HG03097 (cell line): Measurements from ENCODE around the gene CIZ1.

ENCODE experiments used
- ATAC-seq: cut with Tn5 transposase; IDR thresholded peaks from one replicate; pipeline ENCODE4 v1.9.1; 2021; ENCODE audit not compliant: unreplicated experiment, low FRiP score

The CIZ1 gene

GRCh38 chr9:128213746-128214497 lies 22.6 kb upstream of the CIZ1 start:
- ATAC-seq, result no peak

DNA sequence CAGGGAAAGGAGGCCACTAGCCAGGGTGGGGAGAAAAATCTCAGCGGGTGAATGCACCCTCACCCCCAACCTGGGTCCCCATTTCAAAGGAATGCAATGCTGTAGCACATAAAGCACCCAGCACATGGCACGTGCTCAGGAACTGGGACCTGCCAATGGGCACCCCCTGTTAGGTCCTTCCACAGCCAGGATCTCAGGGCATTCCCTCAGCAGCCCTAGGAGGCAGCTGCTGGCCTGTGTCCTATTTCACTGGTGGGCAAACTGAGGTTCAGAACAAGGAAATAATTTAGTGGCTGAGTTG lies 20.6 kb upstream of the CIZ1 start:
- no peak for ATAC-seq

DNA sequence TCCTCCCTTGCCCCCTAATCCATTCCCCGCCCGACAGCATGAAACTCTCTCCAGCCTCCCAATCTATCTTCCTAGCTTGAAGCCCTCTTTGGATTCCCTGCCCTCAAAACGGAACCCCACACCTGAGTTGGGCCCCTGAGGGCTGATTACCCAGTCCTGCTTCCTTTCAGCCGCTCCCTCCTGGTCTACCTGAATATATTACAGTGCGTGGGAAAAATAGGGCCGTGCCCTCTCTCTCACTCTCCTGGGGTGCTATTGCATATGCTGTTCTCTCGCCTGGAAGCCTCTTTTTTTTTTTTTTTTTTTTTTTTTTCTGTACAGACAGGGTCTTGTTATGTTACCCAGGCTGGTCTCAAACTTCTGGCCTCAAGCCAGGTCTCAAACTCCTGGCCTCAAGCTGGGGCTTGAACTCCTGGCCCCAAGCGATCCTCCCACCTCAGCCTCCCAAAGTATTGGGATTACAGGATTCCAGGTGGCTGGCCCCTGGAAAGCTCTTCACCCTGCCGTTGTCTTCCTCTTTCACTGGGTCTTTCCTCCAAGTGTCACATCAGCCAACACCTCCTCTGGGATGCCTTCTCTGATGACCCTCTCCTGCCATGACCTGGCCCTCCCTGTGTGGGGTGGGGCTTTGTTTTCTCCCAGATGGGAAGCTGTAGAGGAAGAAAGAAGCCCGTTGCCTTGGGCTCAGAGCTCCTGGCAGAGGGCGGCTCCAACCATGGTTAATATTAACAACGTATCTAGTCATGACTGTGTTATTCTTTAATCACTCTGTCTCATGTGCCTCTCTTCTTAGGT lies 20.0 kb upstream of the CIZ1 start:
- no peak for ATAC-seq

DNA sequence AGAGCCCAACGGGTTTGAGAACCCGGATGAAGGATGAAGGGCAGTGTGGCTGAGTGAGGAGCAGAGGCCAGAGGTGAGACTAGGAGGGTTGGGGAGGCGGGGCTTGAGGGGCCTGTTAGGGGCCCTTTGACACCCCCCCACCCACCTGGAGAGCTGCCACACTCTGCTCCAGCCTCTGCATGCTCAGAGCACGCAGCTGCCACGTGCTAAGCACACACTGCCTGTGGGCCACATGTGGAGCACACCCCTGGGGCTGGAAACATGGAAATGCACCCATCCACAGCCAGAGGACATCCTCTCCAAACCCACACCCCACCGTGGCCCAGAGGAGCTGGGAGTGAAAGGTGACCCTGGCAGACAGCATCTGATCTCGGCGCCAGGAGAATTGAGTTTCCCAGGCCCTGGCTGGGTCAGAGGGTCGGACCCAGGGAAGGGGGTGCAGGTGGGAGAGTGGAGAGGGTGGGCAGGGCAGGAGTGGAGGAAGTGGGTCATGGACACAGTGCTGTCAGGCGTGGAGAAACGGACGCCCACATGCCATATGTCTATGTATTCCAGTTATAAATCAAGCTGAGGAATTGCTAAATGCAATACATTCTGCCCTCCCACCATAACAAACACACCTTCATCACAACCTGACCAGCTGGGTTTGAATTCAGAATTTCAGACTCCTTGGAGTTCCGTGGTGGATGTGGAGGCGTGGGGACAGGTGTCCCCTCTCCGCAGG lies 17.7 kb upstream of the CIZ1 start:
- ATAC-seq, result no peak

DNA sequence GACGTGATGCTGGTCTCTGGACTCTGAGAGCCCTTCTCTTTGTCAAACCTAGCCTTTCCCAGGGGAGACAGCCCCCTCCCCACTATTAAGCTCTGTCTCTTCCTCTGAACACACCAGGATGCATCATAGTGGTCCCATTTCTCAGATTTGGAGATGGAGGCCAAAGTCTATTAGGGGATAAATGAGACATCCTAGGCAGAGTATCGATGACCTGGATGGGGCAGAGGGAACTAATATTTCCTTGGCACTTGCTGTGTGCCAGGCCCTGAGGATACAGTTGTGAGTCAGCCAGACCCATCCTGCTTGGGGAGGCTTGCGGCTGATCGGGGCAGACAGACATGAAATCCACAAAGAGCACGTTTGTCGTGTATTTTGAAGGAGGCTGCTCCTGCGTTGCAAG lies 17.0 kb upstream of the CIZ1 start:
- ATAC-seq, result no peak

GRCh38 chr9:128206916-128207910 lies 15.8 kb upstream of the CIZ1 start:
- no peak for ATAC-seq

DNA sequence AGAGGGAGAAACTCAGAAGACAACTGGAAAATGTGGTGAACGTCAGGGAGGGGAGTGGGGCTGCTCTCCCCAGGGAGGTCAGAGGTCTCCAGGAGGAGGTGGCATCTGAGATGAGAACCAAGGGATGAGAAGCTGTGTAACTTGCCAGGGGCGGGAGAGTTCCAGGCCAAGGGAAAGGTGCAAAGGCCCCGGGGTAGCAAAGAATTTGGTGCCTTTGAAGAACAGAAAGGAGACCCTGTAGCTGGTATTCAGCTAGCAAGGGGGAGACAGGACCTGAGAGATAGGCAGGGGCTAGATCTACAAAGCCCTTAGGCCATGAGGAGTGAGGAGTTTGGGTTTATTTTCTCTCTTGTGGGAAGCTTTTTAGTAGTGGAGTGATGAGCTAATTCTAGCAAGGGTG lies 15.1 kb upstream of the CIZ1 start:
- no peak for ATAC-seq

- ATAC-seq, result no peak
These were observed 14.0 kb upstream of the CIZ1 start for GRCh38 chr9:128205296-128205944.

DNA sequence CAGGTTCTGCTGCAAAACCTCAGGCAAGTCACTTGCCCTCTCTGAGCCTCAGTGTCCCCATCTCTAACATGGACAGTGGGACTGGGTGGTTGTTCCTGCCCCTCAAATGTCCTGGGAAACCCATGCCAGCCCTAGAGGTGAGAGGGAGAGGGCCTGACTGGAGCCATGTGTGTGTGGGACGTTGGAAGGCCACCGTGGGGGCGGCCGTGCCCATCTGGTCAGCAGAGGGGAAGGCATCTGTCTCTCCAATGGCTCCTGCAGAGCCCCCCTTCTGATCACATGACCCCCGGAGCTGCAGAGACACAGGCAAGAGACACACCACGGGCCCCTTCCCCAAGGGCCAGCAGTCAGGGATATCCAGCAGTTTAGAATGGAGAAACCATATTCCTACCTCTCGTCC lies 13.5 kb upstream of the CIZ1 start:
- ATAC-seq, result no peak

- no peak for ATAC-seq
These were observed 12.6 kb upstream of the CIZ1 start for GRCh38 chr9:128203707-128204551.

DNA sequence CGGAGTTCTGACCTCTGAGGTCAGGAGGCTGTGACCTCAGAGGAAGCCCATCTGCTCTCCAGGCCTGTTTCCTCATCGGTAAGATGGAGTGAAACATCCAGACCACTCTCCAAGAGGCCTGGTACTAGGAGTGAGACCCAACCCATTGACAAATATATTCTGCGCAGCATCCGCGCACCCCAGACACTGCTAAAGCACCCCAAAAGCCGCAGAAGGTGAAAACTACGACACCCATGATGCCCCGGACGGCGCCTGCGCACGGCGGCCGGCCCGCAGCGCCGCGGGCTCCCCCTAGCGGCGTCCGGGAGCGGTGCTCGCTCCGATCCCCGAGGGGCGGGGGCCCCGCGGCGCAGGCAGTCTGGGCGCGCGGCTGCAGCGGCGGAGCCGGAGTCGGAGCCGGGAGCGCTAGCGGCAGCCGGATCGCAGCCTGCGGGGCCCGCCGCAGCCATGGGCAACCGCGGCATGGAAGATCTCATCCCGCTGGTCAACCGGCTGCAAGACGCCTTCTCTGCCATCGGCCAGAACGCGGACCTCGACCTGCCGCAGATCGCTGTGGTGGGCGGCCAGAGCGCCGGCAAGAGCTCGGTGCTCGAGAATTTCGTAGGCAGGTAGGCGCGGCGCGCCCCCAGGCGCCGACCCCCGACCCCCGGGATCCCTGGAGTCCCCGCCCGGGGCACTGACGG lies 11.8 kb upstream of the CIZ1 start, which contains the start of gene DNM1:
TSS of gene DNM1 (plus strand) at position 356 of the 683 bp plus-strand sequence. CDS start at position 448, 92 bp downstream.
- peak; percentile 71 for ATAC-seq

- ATAC-seq, result peak; percentile 15
These were observed 11.3 kb upstream of the CIZ1 start for GRCh38 chr9:128202648-128203023.

DNA sequence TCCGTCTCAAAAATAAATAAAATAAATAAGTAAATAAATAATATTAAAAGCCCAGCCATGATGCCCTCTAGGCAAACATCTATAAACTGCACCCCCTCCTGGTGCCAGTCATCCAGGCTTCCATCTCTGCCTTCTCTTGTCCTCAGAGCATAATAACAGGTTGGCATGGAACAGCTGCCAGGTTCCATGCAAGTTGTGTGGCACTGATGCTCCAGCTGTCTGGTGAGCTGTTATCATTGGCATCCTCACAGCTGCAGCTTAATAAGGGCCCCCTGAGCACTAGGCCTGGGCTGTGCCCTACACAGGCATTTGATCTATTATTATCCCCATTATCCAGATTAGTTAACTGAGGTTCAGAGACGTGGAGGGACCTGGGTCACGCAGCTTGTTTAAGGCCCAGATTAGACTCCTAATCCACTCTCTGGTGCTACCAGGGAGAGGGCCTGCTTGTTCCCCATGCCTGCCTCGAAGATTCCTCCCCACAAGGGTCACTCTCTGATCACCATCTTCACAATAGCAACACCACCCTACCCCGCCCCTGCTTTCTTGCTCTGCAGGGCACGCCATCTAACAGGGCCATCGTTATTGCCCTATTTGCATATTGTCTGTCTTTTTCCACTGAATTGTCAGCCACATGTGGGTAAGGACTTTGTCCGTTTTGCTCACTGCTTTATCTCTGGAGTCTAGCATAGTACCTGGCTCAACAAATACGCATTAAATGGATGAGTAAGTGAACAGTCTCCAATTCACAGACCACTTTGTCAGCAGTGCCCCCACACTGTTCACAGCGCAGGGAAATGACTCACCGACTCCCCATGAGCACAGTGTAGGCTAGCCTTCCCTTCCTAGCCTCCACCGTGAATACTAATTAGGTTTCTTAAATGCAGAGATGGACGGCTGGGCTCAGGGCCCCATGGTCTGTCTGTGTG lies 10.3 kb upstream of the CIZ1 start:
- ATAC-seq, result no peak

DNA sequence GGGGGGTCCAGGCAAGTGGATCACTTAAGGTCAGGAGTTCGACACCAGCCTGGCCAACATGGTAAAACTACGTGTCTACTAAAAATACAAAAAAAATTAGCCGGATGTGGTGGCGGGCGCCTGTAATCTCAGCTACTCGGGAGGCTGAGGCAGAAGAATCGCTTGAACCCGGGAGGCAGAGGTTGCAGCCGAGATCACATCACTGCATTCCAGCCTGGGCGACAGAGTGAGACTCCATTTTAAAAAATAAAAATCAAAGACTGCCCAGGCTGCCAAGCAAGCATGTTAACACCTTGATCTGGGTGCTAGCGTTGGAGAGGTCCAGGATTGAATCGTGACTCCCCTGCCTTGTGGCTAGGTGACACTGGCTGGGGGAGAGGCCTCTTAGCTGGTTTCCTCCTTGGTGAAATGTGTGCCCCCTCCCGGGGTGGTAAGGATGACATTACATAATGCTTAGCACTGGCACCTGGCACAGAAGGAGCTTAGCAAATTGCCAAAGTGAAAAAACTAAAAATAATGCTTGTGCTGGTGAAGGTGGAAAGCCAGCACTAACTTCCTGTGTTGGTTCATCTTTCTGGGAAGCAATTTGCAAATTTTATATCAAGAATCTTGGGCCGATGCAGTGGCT lies 2.2 kb upstream of the CIZ1 start:
- ATAC-seq, result no peak

DNA sequence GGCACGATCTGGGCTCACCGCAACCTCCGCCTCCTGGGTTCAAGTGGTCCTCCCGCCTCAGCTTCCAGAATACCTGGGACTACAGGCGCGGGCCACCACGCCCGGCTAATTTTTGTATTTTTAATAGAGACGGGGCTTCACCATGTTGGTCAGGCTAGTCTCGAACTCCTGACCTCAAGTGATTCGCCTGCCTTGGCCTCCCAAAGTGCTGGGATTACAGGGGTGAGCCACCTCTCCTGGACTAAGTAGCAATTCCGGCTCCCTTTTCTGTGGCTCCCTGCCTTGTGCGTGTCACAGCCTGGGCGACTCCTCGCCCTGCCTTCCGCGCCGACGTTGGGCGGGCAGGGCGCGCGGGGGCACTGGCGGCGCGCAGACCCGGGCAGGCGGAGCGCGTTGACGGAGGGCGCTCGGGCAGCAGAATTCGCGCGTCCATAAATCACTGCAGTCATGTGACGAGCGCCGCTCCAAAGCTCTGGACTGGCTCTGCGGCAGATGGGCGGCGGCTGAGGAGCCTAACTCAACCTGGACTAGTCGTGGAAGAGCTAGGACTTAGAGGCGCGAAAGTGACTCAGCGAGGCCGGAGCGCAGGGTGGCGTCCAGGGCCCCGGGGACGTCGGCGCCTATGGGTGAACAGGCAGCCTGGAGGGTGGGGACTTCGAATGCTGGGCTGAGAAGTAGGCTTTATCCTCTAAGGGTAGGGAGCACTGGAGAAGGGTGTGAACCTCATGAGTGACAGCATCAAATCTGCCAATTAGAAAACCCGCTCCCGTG lies 1.4 kb upstream of the CIZ1 start:
- ATAC-seq, result no peak
